IMR-90 (cell line): ENCODE results near the gene PDGFC.

Experiments used
- POLR2A ChIP-seq: IDR thresholded peaks from 2 replicates; pipeline ENCODE4 v1.6.1; 2012; ENCODE audit warnings: mild to moderate bottlenecking, low read depth, low read length
- SMC3 ChIP-seq: fragments of 150-350 bp; IDR thresholded peaks from 2 replicates; pipeline ENCODE4 v1.6.1; 2016; ENCODE audit warnings: low read depth, mild to moderate bottlenecking, antibody characterized with exemption, low read length, moderate library complexity
- TF ChIP-seq, protein P1 (sequence below): conservative IDR thresholded peaks from 2 replicates; pipeline ENCODE4 v1.5.1; 2012; ENCODE audit warnings: mild to moderate bottlenecking, low read depth, low read length, improper control_type of control experiment

DNA sequence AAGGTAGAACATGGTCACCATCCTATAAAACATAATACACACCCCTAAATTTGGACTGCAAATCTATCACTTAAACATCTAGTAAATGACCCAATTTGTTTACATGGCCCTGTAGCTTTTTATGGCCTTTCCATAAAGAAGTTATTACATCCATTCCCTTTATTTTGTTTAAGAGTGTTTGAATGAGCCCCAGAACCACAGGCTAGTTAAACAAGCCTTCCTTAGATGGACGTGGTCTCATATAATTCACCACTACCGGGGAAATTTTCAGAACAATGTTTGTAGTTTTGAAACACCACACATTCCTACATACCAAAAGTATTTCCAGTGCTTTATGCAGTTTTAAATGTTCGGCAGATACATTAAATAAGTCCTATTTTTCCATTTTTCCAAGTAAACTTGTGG, 12.3 kb downstream of the PDGFC start:
- TF ChIP-seq, protein P1, sequence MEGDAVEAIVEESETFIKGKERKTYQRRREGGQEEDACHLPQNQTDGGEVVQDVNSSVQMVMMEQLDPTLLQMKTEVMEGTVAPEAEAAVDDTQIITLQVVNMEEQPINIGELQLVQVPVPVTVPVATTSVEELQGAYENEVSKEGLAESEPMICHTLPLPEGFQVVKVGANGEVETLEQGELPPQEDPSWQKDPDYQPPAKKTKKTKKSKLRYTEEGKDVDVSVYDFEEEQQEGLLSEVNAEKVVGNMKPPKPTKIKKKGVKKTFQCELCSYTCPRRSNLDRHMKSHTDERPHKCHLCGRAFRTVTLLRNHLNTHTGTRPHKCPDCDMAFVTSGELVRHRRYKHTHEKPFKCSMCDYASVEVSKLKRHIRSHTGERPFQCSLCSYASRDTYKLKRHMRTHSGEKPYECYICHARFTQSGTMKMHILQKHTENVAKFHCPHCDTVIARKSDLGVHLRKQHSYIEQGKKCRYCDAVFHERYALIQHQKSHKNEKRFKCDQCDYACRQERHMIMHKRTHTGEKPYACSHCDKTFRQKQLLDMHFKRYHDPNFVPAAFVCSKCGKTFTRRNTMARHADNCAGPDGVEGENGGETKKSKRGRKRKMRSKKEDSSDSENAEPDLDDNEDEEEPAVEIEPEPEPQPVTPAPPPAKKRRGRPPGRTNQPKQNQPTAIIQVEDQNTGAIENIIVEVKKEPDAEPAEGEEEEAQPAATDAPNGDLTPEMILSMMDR, result no peak
- TF ChIP-seq POLR2A (no peak), SMC3 (no peak)
